K562 (cell line): ENCODE results near the gene KIF9. TPM values are rescaled to one million over a fixed set of nuclear protein-coding genes. Genes with fewer than 3 reads are reported as not detected.

Experiments
- CAMTA2 ChIP-seq: fragments of 250-450 bp; sonication (Bioruptor Pico); conservative IDR thresholded peaks from 2 replicates; pipeline ENCODE4 v1.5.1; 2022
- CEBPZ ChIP-seq: fragments of 150-350 bp; IDR thresholded peaks from 2 replicates; pipeline ENCODE4 v1.6.1; 2014; ENCODE audit warnings: low read depth, mild to moderate bottlenecking, low read length, borderline replicate concordance
- ELF4 ChIP-seq: fragments of 450-650 bp; formaldehyde crosslinking; IDR thresholded peaks from 2 replicates; pipeline ENCODE4 v1.4.0; 2022; ENCODE audit warnings: missing genetic modification characterization
- GATAD2A ChIP-seq: fragments of 450-650 bp; IDR thresholded peaks from 2 replicates; pipeline ENCODE4 v1.6.1; 2017
- GTF2E2 ChIP-seq: fragments of 200-800 bp; sonication (Bioruptor generic); IDR thresholded peaks from 2 replicates; pipeline ENCODE4 v1.6.1; 2016; ENCODE audit warnings: missing genetic modification characterization, missing compliant biosample characterization
- REST ChIP-seq, 2 experiments: fragments of 450-650 bp; formaldehyde crosslinking in 1 of 2; IDR thresholded peaks; 2 replicates each; pipeline versions ENCODE4 v1.4.0 to v1.6.1; 2014 to 2020; ENCODE audit warnings: mild to moderate bottlenecking in 2 of 2, borderline replicate concordance in 1 of 2, low read depth in 1 of 2
- RUNX1 ChIP-seq: sonication (generic); IDR thresholded peaks from 2 replicates; pipeline ENCODE4 v1.6.1; 2016; ENCODE audit warnings: antibody characterized with exemption, low read depth
- ZNF239 ChIP-seq: fragments of 250-450 bp; sonication (Bioruptor Pico); IDR thresholded peaks from 2 replicates; pipeline ENCODE4 v1.4.0; 2020; ENCODE audit warnings: mild to moderate bottlenecking
- polyA plus RNA-seq, 8 experiments: library from polyadenylated mRNA; depleted of rRNA in 4 of 8; stranded (reverse) in 5 of 8; unstranded in 3 of 8; fragments of >200 nt; fragmentation: Nextera tagmentation in 2 of 8; fragmentation: Illumina TruSeq in 1 of 8; extraction: Ambion mirVana in 2 of 8; extraction: Trizol in 1 of 8; gene quantifications; 2 replicates each; pipeline versions ENCODE4 v1.2.1 to v1.2.3, GENCODE V29; 2011 to 2014; ENCODE audit warnings: inconsistent platforms in 1 of 8, missing spikeins in 1 of 8
- total RNA-seq, 7 experiments: library from RNA; depleted of rRNA in 6 of 7; stranded (reverse); fragments of >200 nt in 6 of 7; fragmentation: Illumina TruSeq in 2 of 7; extraction: Trizol in 2 of 7; gene quantifications; 2 replicates each; pipeline versions ENCODE4 v1.2.1 to v1.2.3, GENCODE V29; 2011 to 2021; ENCODE audit warnings: low replicate concordance in 1 of 7
- TF ChIP-seq, protein P1 (sequence below): sonication (generic); formaldehyde crosslinking; IDR thresholded peaks from 2 replicates; pipeline ENCODE4 v1.8.0; 2022; ENCODE audit warnings: mild to moderate bottlenecking, missing genetic modification reagents, borderline replicate concordance
- TF ChIP-seq, protein P2 (sequence below): sonication (generic); formaldehyde crosslinking; IDR thresholded peaks from 2 replicates; pipeline ENCODE4 v1.8.1; 2023; ENCODE audit warnings: mild to moderate bottlenecking, missing genetic modification reagents

KIF9 gene
- total and polyA plus RNA-seq, 9 of the 15 experiments (the other 6 are each of a cell fraction or from before 2014, with no cell fraction given) = 16.9 to 56.9 (median 25.0) TPM

DNA sequence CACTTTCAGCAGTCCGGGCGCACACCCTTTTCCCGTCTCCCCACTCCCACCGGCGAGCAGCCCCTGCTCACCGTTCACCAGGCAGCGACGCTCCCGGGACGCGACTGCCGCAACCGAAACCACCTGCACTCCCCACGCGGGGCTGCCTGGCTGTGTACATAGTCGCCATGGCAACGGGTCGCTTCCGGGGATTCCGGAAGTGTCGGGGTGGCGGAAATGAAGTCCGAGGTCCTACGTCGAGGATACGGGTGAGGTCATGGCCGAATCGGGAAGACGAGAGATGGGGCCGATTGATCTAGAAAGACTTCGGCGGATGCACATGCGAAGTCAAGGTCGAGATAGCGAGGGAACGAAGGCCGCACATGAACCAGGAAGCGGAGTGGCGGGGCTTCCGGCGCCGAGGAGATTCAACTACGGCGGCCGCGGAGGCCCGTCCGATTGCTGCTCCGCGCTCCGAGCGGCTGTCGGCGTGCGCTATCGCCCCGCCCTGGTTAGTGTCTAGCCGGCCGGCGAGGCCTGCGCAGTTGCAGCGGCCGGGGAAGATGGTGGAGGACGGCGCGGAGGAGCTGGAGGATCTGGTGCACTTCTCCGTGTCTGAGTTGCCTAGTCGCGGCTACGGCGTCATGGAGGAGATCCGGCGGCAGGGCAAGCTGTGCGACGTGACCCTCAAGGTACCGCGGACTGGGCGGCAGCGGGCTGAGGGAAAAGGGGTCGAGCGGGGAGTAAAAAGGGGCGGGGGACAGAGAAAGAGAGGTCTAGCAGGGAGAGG, at the start of gene KIF9, which contains the start of gene KLHL18 (continued):
- no peak for TF ChIP-seq CEBPZ
- no peak for TF ChIP-seq REST (IDR thresholded peaks at IDR 0.05; ENCODE audit: borderline replicate concordance)
- peak; percentile 68 for TF ChIP-seq REST (CRISPR knock-in tag; IDR thresholded peaks at IDR 0.05; ENCODE audit: low read depth)
- peak; percentile 25; the same call in 1 of the 2 replicates for TF ChIP-seq GTF2E2 (tag)
- TF ChIP-seq RUNX1 = 0 out of 2 replicates have a peak, but pooled peaks have one; percentile 43
- TF ChIP-seq CAMTA2 = no peak
- TF ChIP-seq ZNF239 (CRISPR knock-in tag) = no peak
- no peak for TF ChIP-seq GATAD2A
- TF ChIP-seq, protein P1, sequence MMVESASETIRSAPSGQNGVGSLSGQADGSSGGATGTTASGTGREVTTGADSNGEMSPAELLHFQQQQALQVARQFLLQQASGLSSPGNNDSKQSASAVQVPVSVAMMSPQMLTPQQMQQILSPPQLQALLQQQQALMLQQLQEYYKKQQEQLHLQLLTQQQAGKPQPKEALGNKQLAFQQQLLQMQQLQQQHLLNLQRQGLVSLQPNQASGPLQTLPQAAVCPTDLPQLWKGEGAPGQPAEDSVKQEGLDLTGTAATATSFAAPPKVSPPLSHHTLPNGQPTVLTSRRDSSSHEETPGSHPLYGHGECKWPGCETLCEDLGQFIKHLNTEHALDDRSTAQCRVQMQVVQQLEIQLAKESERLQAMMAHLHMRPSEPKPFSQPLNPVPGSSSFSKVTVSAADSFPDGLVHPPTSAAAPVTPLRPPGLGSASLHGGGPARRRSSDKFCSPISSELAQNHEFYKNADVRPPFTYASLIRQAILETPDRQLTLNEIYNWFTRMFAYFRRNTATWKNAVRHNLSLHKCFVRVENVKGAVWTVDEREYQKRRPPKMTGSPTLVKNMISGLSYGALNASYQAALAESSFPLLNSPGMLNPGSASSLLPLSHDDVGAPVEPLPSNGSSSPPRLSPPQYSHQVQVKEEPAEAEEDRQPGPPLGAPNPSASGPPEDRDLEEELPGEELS (CRISPR knock-in tag) = no peak
- TF ChIP-seq, protein P2, sequence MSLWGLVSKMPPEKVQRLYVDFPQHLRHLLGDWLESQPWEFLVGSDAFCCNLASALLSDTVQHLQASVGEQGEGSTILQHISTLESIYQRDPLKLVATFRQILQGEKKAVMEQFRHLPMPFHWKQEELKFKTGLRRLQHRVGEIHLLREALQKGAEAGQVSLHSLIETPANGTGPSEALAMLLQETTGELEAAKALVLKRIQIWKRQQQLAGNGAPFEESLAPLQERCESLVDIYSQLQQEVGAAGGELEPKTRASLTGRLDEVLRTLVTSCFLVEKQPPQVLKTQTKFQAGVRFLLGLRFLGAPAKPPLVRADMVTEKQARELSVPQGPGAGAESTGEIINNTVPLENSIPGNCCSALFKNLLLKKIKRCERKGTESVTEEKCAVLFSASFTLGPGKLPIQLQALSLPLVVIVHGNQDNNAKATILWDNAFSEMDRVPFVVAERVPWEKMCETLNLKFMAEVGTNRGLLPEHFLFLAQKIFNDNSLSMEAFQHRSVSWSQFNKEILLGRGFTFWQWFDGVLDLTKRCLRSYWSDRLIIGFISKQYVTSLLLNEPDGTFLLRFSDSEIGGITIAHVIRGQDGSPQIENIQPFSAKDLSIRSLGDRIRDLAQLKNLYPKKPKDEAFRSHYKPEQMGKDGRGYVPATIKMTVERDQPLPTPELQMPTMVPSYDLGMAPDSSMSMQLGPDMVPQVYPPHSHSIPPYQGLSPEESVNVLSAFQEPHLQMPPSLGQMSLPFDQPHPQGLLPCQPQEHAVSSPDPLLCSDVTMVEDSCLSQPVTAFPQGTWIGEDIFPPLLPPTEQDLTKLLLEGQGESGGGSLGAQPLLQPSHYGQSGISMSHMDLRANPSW (CRISPR knock-in tag) = peak; percentile 69; the same call in 1 of the 2 replicates
- TF ChIP-seq ELF4 (CRISPR knock-in tag) = peak; percentile 99
